Uterus (tissue), 2 donors: Measurements from ENCODE around the gene SLC2A8.
A peak's percentile ranks its signal among the peaks of the same experiment; 100 is the strongest.

Experiments used
- POLR2A ChIP-seq, 2 donors: fragments of 450-650 bp; IDR thresholded peaks; one replicate each; pipeline ENCODE4 v1.6.1; 2016; ENCODE audit warnings: antibody characterized with exemption in 2 of 2, mild to moderate bottlenecking in 1 of 2, moderate library complexity in 1 of 2
- TF ChIP-seq, protein P1 (sequence below), 4 experiments: fragments of 200-600 bp in 2 of 4; fragments of 450-650 bp in 2 of 4; sonication (generic) in 2 of 4; IDR thresholded peaks; one replicate each; pipeline ENCODE4 v1.5.1; 2016 to 2019; ENCODE audit warnings: antibody characterized with exemption in 4 of 4, mild to moderate bottlenecking in 2 of 4, moderate library complexity in 1 of 4

DNA sequence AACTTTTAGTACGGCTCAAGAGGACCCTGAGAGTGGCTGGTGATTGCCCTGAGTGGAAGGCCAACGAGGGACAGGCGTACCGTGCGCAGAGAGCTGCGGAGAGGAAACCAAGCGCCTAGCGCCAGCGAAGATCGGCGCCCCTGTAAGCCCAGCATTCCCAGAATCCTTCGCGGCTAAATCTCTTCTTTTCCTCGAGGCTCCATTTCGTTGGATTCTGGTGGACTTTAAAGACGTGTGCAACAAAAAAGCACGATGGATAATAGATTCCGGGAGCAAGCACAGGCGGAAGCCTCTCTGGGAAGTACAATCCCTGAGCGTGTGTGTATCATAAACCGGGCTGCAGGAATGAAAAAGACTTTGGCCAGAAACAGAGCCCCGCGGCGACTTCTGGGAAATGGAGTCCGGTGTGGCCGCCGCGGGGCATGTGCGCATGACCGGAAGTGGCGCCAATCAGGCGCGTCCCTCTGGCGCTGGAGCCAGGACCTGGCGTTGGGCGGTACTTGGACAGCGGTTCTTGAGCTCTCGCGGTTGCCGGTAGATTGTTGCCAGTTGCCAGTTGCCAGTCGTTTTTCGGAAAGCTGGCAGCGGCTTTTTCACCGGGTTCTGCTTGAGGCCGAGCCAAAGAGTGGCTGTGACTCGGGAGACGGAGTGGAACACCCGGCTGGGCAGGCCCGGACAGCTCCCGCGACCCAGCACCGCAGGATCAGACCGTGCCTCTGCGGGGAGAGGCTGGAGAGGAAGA, 27.1 kb downstream of the SLC2A8 start, which contains the start of gene ZNF79:
- TF ChIP-seq, protein P1, sequence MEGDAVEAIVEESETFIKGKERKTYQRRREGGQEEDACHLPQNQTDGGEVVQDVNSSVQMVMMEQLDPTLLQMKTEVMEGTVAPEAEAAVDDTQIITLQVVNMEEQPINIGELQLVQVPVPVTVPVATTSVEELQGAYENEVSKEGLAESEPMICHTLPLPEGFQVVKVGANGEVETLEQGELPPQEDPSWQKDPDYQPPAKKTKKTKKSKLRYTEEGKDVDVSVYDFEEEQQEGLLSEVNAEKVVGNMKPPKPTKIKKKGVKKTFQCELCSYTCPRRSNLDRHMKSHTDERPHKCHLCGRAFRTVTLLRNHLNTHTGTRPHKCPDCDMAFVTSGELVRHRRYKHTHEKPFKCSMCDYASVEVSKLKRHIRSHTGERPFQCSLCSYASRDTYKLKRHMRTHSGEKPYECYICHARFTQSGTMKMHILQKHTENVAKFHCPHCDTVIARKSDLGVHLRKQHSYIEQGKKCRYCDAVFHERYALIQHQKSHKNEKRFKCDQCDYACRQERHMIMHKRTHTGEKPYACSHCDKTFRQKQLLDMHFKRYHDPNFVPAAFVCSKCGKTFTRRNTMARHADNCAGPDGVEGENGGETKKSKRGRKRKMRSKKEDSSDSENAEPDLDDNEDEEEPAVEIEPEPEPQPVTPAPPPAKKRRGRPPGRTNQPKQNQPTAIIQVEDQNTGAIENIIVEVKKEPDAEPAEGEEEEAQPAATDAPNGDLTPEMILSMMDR (IDR thresholded peaks at IDR 0.05): peak in 3 of 4 experiments; percentile 3 to 20 (median 16)
- TF ChIP-seq POLR2A (IDR thresholded peaks at IDR 0.05): peak; percentile 30 to 63
